ENCODE measurements around the gene HEXD. TPM values are rescaled to one million over a fixed set of nuclear protein-coding genes. Genes with fewer than 3 reads are reported as not detected.

Gene HEXD
- total and polyA plus RNA-seq, 2 experiments from 2014 or later = 5.7 to 5.9 TPM

- no peaks in the 10 kb centered on the region for H3F3A ChIP-seq (ENCODE audit: insufficient read depth)
- WGBS, 2 experiments (ENCODE audit: low coverage in 1 of 2, low lambda C conversion rate in 2 of 2, missing lambda C conversion rate in 2 of 2) = 74 to 82% methylated on average over 22 to 34 of the region's 34 CpGs
- H3K4me3 ChIP-seq = no peak overlapping the region
- no peaks in the 10 kb centered on the region for H4K20me1 ChIP-seq (ENCODE audit: insufficient read depth)
- no peak overlapping the region for H3K9ac ChIP-seq
- no peaks in the 10 kb centered on the region for H3K79me2 ChIP-seq (ENCODE audit: insufficient read depth)
- no peaks in the 10 kb centered on the region for H3K9me2 ChIP-seq (ENCODE audit: insufficient read depth)
- H2AFZ ChIP-seq = no peak overlapping the region
- no peak overlapping the region for H3K27ac ChIP-seq
- in situ Hi-C loops (cut with MboI) = no loop called here
- peak; percentile 23 for DNase-seq
- H3K27me3 ChIP-seq (replicated peaks; ENCODE audit: insufficient read depth) = peaks cover 12% of the 10 kb centered on the region
- H3K36me3 ChIP-seq (ENCODE audit: low read depth) = no peaks in the 10 kb centered on the region
- no peaks in the 10 kb centered on the region for H3K9me3 ChIP-seq (ENCODE audit: low read depth)
- no peak overlapping the region for H3K4me2 ChIP-seq (ENCODE audit: unreplicated experiment)
- TF ChIP-seq EZH2phosphoT487 (IDR thresholded peaks at IDR 0.05; ENCODE audit: insufficient read depth, low read depth) (no peak), EZH2 (IDR thresholded peaks at IDR 0.05; ENCODE audit: insufficient read depth, poor library complexity, severe bottlenecking) (no peak)
- H3K4me1 ChIP-seq (ENCODE audit: insufficient read depth) = no peaks in the 10 kb centered on the region
Measured at GRCh38 chr17:82388223-82388921, 29.8 kb upstream of the HEXD start.

GRCh38 chr17:82388922-82389283 is 29.2 kb upstream of the HEXD start:
- Histone ChIP-seq H3K9me3 (ENCODE audit: low read depth) (no peaks in the 10 kb centered on the region), H3K4me1 (ENCODE audit: insufficient read depth) (no peaks in the 10 kb centered on the region), H3K4me2 (ENCODE audit: unreplicated experiment) (no peak overlapping the region), H3K9ac (no peak overlapping the region), H3K27me3 (replicated peaks; ENCODE audit: insufficient read depth) (peaks cover 12% of the 10 kb centered on the region), H3K4me3 (no peak overlapping the region), H2AFZ (no peak overlapping the region), H3K27ac (no peak overlapping the region), H3K36me3 (ENCODE audit: low read depth) (no peaks in the 10 kb centered on the region), H3K79me2 (ENCODE audit: insufficient read depth) (no peaks in the 10 kb centered on the region), H3F3A (ENCODE audit: insufficient read depth) (no peaks in the 10 kb centered on the region), H4K20me1 (ENCODE audit: insufficient read depth) (no peaks in the 10 kb centered on the region), H3K9me2 (ENCODE audit: insufficient read depth) (no peaks in the 10 kb centered on the region)
- in situ Hi-C loops (cut with MboI) = no loop called here
- TF ChIP-seq EZH2phosphoT487 (IDR thresholded peaks at IDR 0.05; ENCODE audit: insufficient read depth, low read depth) (no peak), EZH2 (IDR thresholded peaks at IDR 0.05; ENCODE audit: insufficient read depth, poor library complexity, severe bottlenecking) (no peak)
- no peak for DNase-seq
- 86 to 92% methylated on average over 18 to 21 of the region's 21 CpGs for WGBS, 2 experiments (ENCODE audit: low coverage in 1 of 2, low lambda C conversion rate in 2 of 2, missing lambda C conversion rate in 2 of 2)

DNA sequence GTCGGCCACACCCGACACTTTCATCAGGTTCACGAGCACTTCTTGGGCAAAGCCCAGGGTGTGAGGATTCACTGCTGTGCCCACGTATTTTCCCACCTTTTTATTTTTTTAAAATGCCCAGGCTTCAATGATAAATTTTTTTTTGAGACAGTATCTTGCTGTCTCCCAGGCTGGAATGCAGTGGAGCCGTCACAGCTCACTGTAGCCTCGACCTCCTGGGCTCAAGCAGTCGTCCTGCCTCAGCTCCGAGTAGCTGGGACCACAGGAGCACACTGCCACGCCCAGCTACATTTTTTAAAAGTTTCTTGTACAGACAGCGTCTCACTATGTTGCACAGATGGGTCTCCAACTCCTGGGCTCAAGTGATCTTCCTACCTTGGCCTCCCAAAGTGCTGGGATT is 28.8 kb upstream of the HEXD start:
- in situ Hi-C loops (cut with MboI) = no loop called here
- peaks cover 12% of the 10 kb centered on the region for H3K27me3 ChIP-seq (replicated peaks; ENCODE audit: insufficient read depth)
- no peak overlapping the region for H3K4me2 ChIP-seq (ENCODE audit: unreplicated experiment)
- no peak overlapping the region for H2AFZ ChIP-seq
- no peaks in the 10 kb centered on the region for H4K20me1 ChIP-seq (ENCODE audit: insufficient read depth)
- no peaks in the 10 kb centered on the region for H3K9me2 ChIP-seq (ENCODE audit: insufficient read depth)
- no peaks in the 10 kb centered on the region for H3K9me3 ChIP-seq (ENCODE audit: low read depth)
- H3K4me3 ChIP-seq = no peak overlapping the region
- WGBS, 2 experiments (ENCODE audit: low coverage in 1 of 2, low lambda C conversion rate in 2 of 2, missing lambda C conversion rate in 2 of 2) = 76 to 78% methylated on average over 10 of the region's 10 CpGs
- H3K9ac ChIP-seq = no peak overlapping the region
- no peak for DNase-seq
- H3K27ac ChIP-seq = no peak overlapping the region
- no peaks in the 10 kb centered on the region for H3K79me2 ChIP-seq (ENCODE audit: insufficient read depth)
- no peaks in the 10 kb centered on the region for H3K36me3 ChIP-seq (ENCODE audit: low read depth)
- H3F3A ChIP-seq (ENCODE audit: insufficient read depth) = no peaks in the 10 kb centered on the region
- TF ChIP-seq EZH2phosphoT487 (IDR thresholded peaks at IDR 0.05; ENCODE audit: insufficient read depth, low read depth) (no peak), EZH2 (IDR thresholded peaks at IDR 0.05; ENCODE audit: insufficient read depth, poor library complexity, severe bottlenecking) (no peak)
- no peaks in the 10 kb centered on the region for H3K4me1 ChIP-seq (ENCODE audit: insufficient read depth)

DNA sequence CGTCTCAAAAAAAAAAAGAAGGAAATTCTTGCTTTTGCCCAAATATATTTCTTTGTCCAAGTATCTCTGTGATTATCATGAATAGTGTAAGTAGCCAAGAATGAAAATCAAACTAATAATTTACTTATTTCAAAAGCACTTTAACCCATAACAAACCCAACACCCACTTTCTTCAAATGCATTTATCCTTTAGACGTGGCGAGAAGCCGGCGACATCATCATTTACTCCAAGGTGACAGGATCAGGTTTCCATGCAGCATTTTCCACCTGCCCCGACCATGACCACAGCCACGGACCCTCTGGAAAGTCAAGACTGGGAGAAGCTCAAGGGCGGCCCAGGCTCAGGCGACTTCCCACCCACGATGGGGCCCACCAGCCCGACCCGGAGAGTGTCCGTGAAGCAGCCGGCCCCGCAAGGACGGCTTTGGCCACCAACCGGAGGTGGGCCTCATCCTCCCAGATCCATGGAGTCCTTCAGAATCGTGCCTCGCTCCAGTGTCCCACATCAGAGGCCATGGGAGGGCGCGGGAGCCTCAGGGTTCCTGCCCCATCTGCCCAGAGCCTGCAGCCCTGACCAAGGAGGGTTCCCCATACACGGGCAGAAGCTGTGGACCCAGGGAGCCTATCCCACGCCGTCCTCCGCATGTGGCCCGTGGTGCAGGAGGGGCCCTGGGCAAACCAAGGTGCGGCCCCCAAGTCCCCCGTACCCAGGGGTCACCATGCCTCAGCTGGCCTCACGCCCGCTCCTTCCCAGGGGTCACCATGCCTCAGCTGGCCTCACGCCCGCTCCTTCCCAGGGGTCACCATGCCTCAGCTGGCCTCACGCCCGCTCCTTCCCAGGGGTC is 27.9 kb upstream of the HEXD start:
- Histone ChIP-seq H3K9me2 (ENCODE audit: insufficient read depth) (no peaks in the 10 kb centered on the region), H3K9ac (no peak overlapping the region), H3K36me3 (ENCODE audit: low read depth) (no peaks in the 10 kb centered on the region), H3K4me2 (ENCODE audit: unreplicated experiment) (no peak overlapping the region), H2AFZ (no peak overlapping the region), H3K79me2 (ENCODE audit: insufficient read depth) (no peaks in the 10 kb centered on the region), H3K4me3 (no peak overlapping the region), H3K4me1 (ENCODE audit: insufficient read depth) (no peaks in the 10 kb centered on the region), H3F3A (ENCODE audit: insufficient read depth) (no peaks in the 10 kb centered on the region), H3K27me3 (replicated peaks; ENCODE audit: insufficient read depth) (peaks cover 12% of the 10 kb centered on the region), H4K20me1 (ENCODE audit: insufficient read depth) (no peaks in the 10 kb centered on the region), H3K27ac (no peak overlapping the region), H3K9me3 (ENCODE audit: low read depth) (no peaks in the 10 kb centered on the region)
- in situ Hi-C loops (cut with MboI) = no loop called here
- no peak for TF ChIP-seq EZH2 (IDR thresholded peaks at IDR 0.05; ENCODE audit: insufficient read depth, poor library complexity, severe bottlenecking)
- no peak for TF ChIP-seq EZH2phosphoT487 (IDR thresholded peaks at IDR 0.05; ENCODE audit: insufficient read depth, low read depth)
- no peak for DNase-seq
- WGBS, 2 experiments (ENCODE audit: low coverage in 1 of 2, low lambda C conversion rate in 2 of 2, missing lambda C conversion rate in 2 of 2) = 94% methylated on average over 30 to 34 of the region's 34 CpGs
